ENCODE data around the gene SRGAP2.
"Not testable (repeated sequence)": the region's sequence is repeated elsewhere in the genome, so short reads cannot be mapped to it uniquely, and the experiment has no call there.

GRCh38 chr1:206245479-206245878 is 42.1 kb downstream of the SRGAP2 start:
- not testable (repeated sequence) for TF ChIP-seq CTCF (IDR thresholded peaks at IDR 0.05; ENCODE audit: insufficient read depth, low read length, poor library complexity, severe bottlenecking); EZH2phosphoT487 (conservative IDR thresholded peaks at IDR 0.05; ENCODE audit: low read length)

Measured in SU-DHL-6 (cell line).